Choroid plexus epithelial cell (primary cell): Measurements from ENCODE around the gene ZNF282.

ENCODE experiments used
- DNase-seq: peaks from one replicate; pipeline ENCODE4 v3.0.0-alpha.2; 2010; ENCODE audit warnings: low read depth
- H3K4me3 ChIP-seq: 2 replicates; pipeline ENCODE4 v1.5.1; 2011; ENCODE audit warnings: low read depth, mild to moderate bottlenecking, control low read depth, low read length, moderate library complexity
- CTCF ChIP-seq: conservative IDR thresholded peaks from 2 replicates; pipeline ENCODE4 v1.5.1; 2011; ENCODE audit warnings: low read depth, mild to moderate bottlenecking, control low read depth, inconsistent platforms, low read length, moderate library complexity

Gene ZNF282

DNA sequence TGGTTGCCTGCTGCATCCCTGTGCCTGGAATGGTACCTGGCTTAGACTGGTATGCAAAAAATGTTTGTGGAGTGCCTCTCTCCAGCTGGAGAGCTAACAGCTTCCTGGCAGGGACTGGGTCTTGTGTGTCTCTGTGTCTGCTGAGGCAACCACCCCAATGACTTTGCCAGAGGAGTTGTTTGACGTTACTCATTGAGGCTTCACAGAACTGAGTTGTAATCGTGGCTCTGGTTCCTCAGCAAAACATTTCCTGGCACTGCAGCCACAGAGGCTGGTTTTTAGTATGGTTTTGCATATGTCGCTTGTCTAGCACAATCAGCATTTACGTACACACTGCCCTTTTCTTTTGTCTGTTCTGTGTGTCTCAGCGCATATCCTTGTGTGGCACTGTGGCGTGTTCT, 7.5 kb downstream of the ZNF282 start:
- no peak overlapping the region for H3K4me3 ChIP-seq
- TF ChIP-seq CTCF: no peak
- DNase-seq: no peak

DNA sequence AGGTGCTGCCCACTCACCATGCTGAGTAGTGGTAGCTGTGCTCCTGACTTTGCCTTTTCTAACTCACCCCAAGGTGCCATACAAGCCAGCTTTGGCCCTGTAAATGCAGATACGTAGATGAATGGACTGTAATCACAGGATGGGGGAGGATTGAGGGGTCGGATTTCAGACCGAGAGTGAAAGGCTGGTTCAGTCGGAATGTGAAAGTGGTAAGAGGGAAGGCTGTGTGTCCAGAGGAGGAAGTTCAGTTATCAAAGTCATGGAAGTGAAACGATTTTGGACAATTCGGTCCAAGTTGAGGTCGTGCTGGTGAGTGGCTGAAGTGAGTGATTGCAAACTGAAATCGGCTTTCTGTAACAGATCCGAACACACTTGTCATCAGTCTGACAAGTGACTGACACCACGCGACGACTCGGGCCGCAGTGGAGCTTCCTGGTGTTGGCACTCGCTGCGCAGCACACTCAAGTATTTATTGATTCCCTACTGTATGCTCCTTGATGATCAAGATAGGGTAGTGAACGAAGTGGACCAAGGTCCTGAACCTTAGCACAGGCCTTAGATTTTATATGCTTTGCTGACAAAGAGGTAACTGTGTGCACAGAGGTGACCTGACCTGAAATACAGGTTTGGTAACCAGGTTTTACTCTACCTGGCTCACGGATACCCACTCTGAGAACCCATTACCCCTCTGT, 10.5 kb downstream of the ZNF282 start:
- no peak for TF ChIP-seq CTCF

GRCh38 chr7:149207324-149208035, 12.1 kb downstream of the ZNF282 start:
- no peak for DNase-seq
- TF ChIP-seq CTCF: no peak
- no peak overlapping the region for H3K4me3 ChIP-seq

More for the DNA sequence above, 10.5 kb downstream of the ZNF282 start:
- H3K4me3 ChIP-seq: no peak overlapping the region
- no peak for DNase-seq

- peak; percentile 88 for DNase-seq
- peak; percentile 92 for TF ChIP-seq CTCF
Observed at GRCh38 chr7:149209518-149210269, 14.3 kb downstream of the ZNF282 start.

GRCh38 chr7:149210551-149210950, 15.2 kb downstream of the ZNF282 start:
- no peak overlapping the region for H3K4me3 ChIP-seq
- TF ChIP-seq CTCF: no peak
- no peak for DNase-seq

More at GRCh38 chr7:149209518-149210269, 14.3 kb downstream of the ZNF282 start:
- no peak overlapping the region for H3K4me3 ChIP-seq

DNA sequence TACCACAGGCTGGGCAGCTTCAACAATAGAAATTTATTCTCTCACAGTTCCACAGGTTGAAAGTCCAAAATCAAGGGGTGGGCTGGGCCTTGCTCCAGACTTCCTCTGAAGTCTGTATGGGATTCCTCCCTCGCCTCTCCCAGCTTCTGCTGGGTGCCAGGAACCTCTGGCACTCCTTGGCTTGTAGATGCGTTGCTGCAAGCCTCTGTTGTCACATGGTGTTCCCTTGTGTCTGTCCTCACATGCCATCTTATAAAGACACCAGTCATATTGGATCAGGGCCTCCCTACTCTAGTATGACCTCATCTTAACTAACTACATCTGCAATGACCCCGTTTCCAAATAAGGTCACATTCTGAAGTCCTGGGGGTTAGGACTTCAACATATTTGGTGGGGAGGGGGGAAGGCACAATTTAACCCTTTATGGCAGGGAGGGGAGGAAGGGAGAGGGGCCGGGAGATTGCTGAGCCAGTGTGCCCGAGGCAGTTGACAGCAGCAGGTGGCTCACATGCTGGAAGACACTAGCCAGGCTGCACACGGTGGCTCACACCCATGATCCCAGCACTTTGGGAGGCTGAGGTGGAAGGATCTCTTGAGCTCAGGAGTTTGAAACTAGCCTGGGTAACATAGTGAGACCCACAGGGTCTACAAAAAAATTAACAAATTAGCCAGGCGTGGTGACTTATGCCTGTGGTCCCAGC, 18.8 kb downstream of the ZNF282 start:
- TF ChIP-seq CTCF: no peak
- no peak for DNase-seq
- H3K4me3 ChIP-seq: no peak overlapping the region
